Thymus (tissue), 11 donors: ENCODE results near the gene MARK3. TPM values are rescaled to one million over a fixed set of nuclear protein-coding genes. Genes with fewer than 3 reads are reported as not detected.

ENCODE experiments used
- DNase-seq, 9 donors: peaks; one replicate each; pipeline ENCODE4 v3.0.0-alpha.2; 2013; ENCODE audit warnings: low spot score in 9 of 9, low read depth in 6 of 9, missing footprints in 1 of 9
- H3K27ac ChIP-seq, 2 donors: one replicate each; pipeline ENCODE4 v1.5.1; 2013; ENCODE audit warnings: control low read depth in 1 of 2, low read depth in 1 of 2, low read length in 1 of 2, mild to moderate bottlenecking in 1 of 2, moderate library complexity in 1 of 2
- H3K27me3 ChIP-seq, 2 donors: one replicate each; pipeline ENCODE4 v1.5.1; 2013; ENCODE audit warnings: low read length in 1 of 2; ENCODE audit not compliant: control insufficient read depth in 2 of 2, insufficient read depth in 1 of 2
- H3K36me3 ChIP-seq, 2 donors: one replicate each; pipeline ENCODE4 v1.5.1; 2013; ENCODE audit warnings: low read length in 1 of 2, mild to moderate bottlenecking in 1 of 2, moderate library complexity in 1 of 2; ENCODE audit not compliant: control insufficient read depth in 2 of 2, insufficient read depth in 2 of 2
- H3K4me1 ChIP-seq, 2 donors: one replicate each; pipeline ENCODE4 v1.5.1; 2013; ENCODE audit warnings: low read length in 2 of 2; ENCODE audit not compliant: control insufficient read depth in 2 of 2, insufficient read depth in 2 of 2
- H3K4me3 ChIP-seq, 2 donors: one replicate each; pipeline ENCODE4 v1.5.1; 2013; ENCODE audit warnings: low read length in 2 of 2, control low read depth in 1 of 2, mild to moderate bottlenecking in 1 of 2
- H3K9me3 ChIP-seq, 2 donors: one replicate each; pipeline ENCODE4 v1.5.1; 2013; ENCODE audit warnings: low read length in 1 of 2, mild to moderate bottlenecking in 1 of 2; ENCODE audit not compliant: control insufficient read depth in 2 of 2, insufficient read depth in 1 of 2
- WGBS: extraction: QIAGEN DNeasy Blood & Tissue Kit; methylation state at CpG from one replicate; pipeline ENCODE4 v1.1.7; 2013; 5-methylcytosine and 5-hydroxymethylcytosine counted together
- polyA plus RNA-seq: library from polyadenylated mRNA; stranded (reverse); fragments of 200-250 nt; gene quantifications from one replicate; pipeline ENCODE4 v1.2.3, GENCODE V29; 2013
- total RNA-seq: library from RNA; stranded (reverse); fragments of 120-200 nt; gene quantifications from one replicate; pipeline ENCODE4 v1.2.4, GENCODE V29; 2013
- donor health status: healthy.

MARK3 gene
- total and polyA plus RNA-seq, 2 donors = 50.8 to 91.6 TPM

DNA sequence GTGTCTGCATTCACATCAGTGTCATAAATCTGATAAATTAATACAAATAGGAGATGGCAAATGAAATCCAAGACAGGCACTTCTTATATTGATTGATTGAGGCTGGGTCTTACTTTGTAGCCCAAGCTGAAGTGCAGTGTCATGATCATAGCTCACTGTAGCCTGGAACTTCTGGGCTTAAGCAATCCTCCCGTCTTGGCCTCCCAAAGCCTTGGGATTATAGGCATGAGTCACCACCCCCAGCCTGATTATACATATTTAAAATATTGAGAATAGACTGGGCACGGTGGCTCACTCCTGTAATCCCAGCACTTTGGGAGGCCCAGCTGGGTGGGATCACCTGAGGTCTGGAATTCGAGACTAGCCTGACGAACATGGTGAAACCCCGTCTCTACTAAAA lies 51.3 kb downstream of the MARK3 start:
- no peak for DNase-seq
- Histone ChIP-seq H3K4me3 (no peak overlapping the region), H3K27me3 (no peaks in the 10 kb centered on the region), H3K9me3 (no peaks in the 10 kb centered on the region), H3K36me3 (peaks cover 7 to 25% of the 10 kb centered on the region in 2 donors), H3K27ac (no peak overlapping the region), H3K4me1 (no peaks in the 10 kb centered on the region)
- WGBS = 89% methylated on average over 5 of the region's 5 CpGs

DNA sequence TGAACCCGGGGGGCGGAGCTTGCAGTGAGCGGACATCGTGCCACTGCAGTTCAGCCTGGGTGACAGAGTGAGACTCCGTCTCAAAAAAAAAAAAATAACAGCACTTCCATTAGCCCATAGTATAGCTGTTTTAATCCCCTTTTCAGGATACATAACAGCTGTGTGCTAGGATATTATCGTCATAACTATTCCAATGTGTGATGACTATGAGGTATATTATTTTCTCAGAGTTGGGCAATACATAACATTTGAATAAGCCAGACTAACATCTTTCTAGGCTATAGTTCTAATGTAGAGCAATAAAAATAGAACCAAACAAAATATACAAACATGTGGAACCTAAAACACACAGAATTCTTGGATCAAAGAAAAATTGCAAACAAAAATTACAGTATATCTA lies 57.1 kb downstream of the MARK3 start:
- H3K4me3 ChIP-seq = no peak overlapping the region
- no peaks in the 10 kb centered on the region for H3K9me3 ChIP-seq
- H3K36me3 ChIP-seq = peaks cover 0 to 19% of the 10 kb centered on the region in 2 donors
- no peaks in the 10 kb centered on the region for H3K27me3 ChIP-seq
- H3K4me1 ChIP-seq = no peaks in the 10 kb centered on the region
- no peak overlapping the region for H3K27ac ChIP-seq
- WGBS = 98% methylated on average over 6 of the region's 6 CpGs
- DNase-seq = no peak

DNA sequence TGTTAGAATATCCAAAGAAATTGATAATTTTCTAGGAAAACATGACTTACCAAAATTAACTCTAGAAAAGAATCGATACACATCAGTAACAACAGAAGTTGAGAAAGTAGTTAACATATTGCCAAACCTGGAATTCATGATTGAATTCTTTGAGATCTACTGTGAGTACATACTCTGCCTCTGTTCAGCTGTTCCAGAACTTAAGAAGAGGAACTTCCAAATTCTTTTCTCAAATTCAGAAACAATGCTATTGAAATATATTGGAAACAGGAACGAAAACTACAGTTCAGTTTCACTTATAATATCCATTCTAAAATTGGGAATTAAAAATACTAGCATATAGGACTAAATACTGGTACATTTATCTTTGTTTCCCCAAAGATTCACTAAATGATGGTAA lies 57.9 kb downstream of the MARK3 start:
- WGBS = 95% methylated on average over 2 of the region's 2 CpGs
- H3K4me1 ChIP-seq = no peaks in the 10 kb centered on the region
- no peak overlapping the region for H3K27ac ChIP-seq
- H3K4me3 ChIP-seq = no peak overlapping the region
- no peaks in the 10 kb centered on the region for H3K27me3 ChIP-seq
- H3K9me3 ChIP-seq = no peaks in the 10 kb centered on the region
- peaks cover 0 to 21% of the 10 kb centered on the region in 2 donors for H3K36me3 ChIP-seq
- DNase-seq = no peak

DNA sequence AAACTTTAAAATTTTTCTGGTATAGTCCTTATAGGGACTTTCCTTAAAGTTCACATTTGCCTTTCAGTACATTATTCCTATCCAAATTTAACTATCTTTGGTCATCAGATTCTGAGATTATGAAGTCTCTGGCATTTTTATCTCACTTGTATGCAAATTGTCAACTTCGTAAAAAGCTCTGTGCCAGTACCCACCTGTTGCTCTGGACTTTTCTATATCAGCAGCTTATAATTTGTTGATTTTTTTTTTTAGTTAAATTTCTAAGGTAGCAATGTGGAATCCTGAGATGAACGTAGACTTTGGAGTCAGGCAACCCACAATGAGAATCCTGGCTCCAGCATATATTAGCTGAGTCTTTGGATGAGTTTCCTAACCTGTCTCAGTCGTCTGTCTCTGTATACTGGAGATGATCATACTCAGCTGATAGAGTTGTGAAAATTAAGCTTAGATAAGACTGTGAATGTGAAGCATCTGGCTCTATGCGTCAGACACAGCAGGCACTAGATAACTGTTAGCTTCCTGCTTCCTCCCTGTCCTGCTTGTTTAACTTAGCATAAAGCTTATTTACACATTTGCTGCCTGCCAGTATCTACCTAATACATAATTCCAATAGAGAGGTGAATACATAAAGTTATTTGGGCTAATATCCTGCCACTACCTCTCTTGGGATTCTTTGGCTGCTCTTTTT lies 59.8 kb downstream of the MARK3 start:
- no peaks in the 10 kb centered on the region for H3K4me1 ChIP-seq
- H3K27me3 ChIP-seq = no peaks in the 10 kb centered on the region
- H3K4me3 ChIP-seq = no peak overlapping the region
- H3K9me3 ChIP-seq = no peaks in the 10 kb centered on the region
- no peak for DNase-seq
- H3K27ac ChIP-seq = no peak overlapping the region
- 92% methylated on average over 4 of the region's 4 CpGs for WGBS
- peaks cover 0 to 9% of the 10 kb centered on the region in 2 donors for H3K36me3 ChIP-seq

DNA sequence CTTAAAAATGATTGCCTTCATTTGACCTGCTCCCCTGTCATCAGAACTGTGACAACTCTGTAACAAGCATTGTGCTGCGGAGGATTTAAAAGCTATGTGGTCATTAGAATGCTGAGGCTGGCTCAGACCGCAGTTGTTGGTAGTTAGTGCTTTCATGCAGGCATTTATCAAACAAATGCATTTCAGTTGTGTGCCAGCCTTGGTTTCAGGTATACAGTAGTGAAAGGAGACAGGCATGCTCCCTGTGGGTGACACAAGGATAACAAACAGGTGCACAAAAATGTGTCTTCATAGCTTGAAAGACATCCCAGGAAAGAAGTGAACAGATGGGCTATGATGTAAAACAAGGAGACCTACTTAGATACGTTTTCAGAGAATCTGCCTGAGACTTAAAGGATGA lies 60.6 kb downstream of the MARK3 start:
- H3K9me3 ChIP-seq = no peaks in the 10 kb centered on the region
- H3K36me3 ChIP-seq = peaks cover 0 to 5% of the 10 kb centered on the region in 2 donors
- no peak overlapping the region for H3K4me3 ChIP-seq
- H3K4me1 ChIP-seq = no peaks in the 10 kb centered on the region
- DNase-seq = no peak
- WGBS = 95% methylated on average over 3 of the region's 3 CpGs
- H3K27me3 ChIP-seq = no peaks in the 10 kb centered on the region
- no peak overlapping the region for H3K27ac ChIP-seq

DNA sequence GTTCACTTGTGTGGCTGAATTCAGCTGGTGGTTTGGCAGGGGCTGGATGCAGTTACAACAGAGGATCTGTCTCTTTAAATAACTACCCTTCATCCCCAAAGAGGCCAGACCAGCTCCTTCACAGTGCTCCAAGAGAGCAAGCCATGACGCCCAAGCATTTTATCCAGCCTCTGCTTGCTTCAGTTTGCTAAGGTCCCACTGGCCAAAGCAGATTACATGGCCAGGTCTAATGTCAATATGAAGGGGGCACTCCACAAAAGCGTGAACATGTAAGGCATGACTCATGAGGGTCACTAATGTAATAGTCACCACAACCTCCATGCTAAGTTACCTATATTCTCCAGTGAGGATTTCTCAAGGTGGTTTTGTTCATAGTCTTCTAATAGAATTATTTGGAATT lies 62.9 kb downstream of the MARK3 start:
- WGBS = 97% methylated on average over 2 of the region's 2 CpGs
- no peaks in the 10 kb centered on the region for H3K27me3 ChIP-seq
- no peak overlapping the region for H3K27ac ChIP-seq
- H3K4me1 ChIP-seq = no peaks in the 10 kb centered on the region
- H3K36me3 ChIP-seq = peaks cover 0 to 10% of the 10 kb centered on the region in 2 donors
- H3K9me3 ChIP-seq = no peaks in the 10 kb centered on the region
- DNase-seq = no peak
- no peak overlapping the region for H3K4me3 ChIP-seq

DNA sequence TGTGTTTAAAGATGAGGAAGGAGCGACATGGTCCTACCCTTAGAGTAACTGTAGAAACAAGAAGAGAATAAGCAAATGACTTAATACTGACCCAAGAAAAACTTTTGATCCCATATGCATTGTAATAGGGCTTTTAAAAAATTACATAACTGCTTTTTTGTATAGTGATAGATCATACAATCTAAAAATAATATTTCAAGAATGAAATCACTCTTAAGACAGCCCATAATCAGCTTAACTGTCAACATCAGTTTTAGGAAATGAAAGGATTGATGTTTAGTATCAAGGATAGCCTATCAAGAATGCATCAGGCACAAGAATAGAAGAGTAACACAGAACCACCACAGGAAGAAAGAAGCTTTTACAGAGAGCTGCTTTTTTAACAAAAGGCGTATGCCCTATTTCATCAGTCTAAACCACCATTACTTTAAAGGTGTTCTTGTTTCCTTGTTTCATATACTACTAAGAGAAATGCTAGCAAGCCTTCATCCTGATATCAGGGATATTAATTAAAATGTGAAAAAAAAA lies 64.5 kb downstream of the MARK3 start:
- H3K9me3 ChIP-seq = no peaks in the 10 kb centered on the region
- peaks cover 4 to 16% of the 10 kb centered on the region in 2 donors for H3K36me3 ChIP-seq
- no peaks in the 10 kb centered on the region for H3K4me1 ChIP-seq
- WGBS = 93% methylated on average over 2 of the region's 2 CpGs
- no peak for DNase-seq
- H3K27me3 ChIP-seq = no peaks in the 10 kb centered on the region
- no peak overlapping the region for H3K27ac ChIP-seq
- H3K4me3 ChIP-seq = no peak overlapping the region

DNA sequence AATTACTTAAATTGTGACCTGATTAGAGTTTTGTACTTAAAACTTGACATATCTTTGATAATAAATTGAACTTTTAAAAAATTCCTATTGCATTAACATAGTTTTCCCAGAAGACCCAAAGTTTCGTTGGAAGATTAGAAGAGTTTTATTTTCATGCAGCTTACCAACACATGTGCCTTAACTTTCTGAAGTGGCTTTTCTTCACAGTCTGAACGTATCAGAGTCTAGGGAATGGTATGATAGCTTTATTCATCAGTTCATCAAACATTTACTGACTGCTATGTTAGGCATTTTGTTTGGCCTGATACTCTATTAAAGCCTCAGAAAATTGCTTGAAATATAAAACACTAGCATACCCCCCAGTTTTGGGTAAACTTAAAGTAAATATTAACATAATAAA lies 65.2 kb downstream of the MARK3 start:
- 94% methylated on average over 2 of the region's 2 CpGs for WGBS
- Histone ChIP-seq H3K27me3 (no peaks in the 10 kb centered on the region), H3K36me3 (peaks cover 4 to 16% of the 10 kb centered on the region in 2 donors), H3K9me3 (no peaks in the 10 kb centered on the region), H3K4me3 (no peak overlapping the region), H3K4me1 (no peaks in the 10 kb centered on the region), H3K27ac (no peak overlapping the region)
- DNase-seq = no peak

DNA sequence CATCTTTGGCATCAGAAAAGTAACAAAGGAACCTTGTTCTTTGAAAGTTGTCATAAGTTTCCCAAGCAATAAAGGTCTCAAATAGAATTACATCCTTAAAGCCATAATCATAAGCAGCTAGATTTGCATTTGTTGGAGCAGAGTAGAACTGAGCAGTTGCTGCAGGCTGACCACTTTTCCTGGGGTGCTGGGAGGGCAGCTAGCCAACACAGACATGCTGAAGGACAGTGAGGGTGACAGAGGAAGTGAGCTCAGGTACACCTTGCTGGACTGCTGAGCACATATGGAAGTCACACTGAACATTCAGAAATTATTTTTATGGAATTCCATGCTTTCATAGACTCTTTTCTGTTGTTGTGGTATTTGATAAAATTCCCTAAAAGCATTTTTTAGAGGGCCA lies 66.2 kb downstream of the MARK3 start:
- Histone ChIP-seq H3K27ac (no peak overlapping the region), H3K9me3 (no peaks in the 10 kb centered on the region), H3K36me3 (peaks cover 4 to 16% of the 10 kb centered on the region in 2 donors), H3K27me3 (no peaks in the 10 kb centered on the region), H3K4me3 (no peak overlapping the region), H3K4me1 (no peaks in the 10 kb centered on the region)
- no peak for DNase-seq
